NCI-H1436 (cell line): ENCODE results near the gene VGLL4.
"Not testable (repeated sequence)": the region's sequence is repeated elsewhere in the genome, so short reads cannot be mapped to it uniquely, and the experiment has no call there.

Experiments used
- DNase-seq: peaks from one replicate; lab custom pipeline; 2025; lab: John Stamatoyannopoulos, UW

The VGLL4 gene

DNA sequence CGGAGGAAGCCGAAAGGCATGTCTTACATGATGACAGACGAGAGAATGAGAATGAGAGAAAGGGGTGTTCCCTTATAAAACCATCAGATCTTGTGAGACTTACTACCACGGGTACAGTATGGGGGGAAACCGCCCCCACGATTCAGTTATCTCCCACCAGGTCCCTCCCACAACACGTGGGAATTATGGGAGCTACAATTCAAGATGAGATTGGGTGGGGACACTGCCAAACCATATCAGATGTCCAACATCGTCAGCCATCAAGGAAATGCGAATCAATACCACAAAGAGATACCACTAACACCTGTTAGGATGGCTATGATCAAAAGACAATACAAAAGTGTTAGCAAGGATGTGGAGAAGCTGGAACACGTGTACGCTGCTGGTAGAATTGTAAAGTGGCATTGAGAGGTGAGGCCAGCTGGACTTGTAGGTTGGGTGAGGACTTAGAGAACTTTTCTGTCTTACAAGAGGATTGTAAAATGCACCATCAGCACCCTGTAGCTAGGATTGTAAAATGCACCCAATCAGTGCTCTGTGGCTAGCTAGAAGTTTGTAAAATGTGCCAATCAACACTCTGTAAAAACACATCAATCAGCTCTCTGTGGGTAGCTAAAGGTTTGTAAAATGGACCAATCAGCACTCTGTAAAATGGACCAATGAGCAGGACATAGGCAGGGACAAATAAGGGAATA lies 37.5 kb downstream of the VGLL4 start:
- DNase-seq, result no peak

DNA sequence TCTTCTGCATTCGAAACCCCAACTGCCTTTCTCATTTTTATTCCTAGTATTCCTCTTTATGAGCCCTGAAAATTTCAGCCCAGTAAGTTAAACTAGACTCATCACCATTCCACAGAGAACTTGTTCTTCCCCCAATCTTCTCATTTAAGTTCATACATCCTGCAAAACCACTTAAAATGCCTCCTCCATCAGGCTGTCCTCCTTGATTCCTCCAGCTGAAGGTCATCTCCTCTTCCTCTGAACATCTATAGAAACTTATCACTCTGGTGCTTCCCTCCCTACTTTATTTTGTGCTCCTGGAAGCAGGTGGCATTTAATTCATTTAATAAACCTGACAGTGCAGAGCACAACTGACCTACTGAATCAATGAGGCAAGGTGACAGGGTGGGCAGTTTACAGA lies 38.3 kb downstream of the VGLL4 start:
- DNase-seq, result no peak

DNA sequence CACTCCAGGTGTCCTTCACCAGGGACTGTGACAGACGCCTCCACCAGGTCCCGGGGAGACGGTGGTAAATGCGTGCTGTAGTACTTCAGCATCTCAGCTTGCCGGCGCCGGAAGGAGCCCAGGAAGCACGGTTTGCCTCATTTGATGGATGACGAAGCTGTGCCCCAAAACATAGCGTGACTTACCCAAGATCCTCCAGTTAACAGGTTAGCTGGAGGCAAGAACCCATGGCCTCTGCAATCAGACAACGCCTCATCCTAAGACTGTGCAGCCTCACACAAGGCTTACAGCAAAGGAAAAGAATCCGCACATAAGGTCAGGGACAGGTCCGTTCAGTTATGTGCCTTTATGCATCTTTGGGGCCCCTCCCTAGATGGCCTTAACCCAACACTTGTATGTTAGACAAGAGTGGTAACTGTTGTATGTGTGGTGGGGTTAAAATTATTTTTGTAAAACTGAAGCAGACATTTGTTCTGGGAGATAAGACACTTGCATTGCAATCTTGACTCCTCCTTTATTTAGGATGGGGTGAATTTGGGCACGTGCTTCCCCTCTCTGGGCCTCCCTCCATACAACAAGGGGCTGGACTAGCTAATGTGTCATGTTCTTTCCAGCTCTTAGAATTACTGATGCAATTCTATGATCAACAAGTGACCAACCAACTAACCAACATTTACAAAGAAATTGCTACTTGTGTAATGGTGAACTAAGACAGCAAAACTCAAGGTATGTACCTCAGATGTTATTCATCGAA lies 39.4 kb downstream of the VGLL4 start:
- DNase-seq, result no peak

DNA sequence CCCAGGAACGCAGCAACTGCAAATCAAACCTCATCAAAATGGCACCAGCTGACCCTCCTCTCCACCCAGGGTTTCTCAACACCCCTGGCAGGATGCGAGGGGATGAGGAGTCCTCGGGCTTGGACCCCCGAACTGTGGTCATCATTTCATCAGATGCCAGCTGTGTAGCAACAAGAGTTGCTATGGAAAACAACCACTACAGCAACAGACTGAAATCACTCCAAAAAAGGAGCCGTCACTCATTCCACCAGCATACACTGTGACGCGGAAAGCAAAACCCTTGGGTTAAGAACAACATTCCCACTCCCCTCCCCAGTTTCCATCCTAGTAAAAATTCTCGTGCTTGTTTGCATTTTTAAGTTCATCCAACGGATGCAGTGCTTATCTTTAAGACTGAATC lies 40.1 kb downstream of the VGLL4 start:
- no peak for DNase-seq

GRCh38 chr3:11602886-11603527 lies 40.7 kb downstream of the VGLL4 start:
- no peak for DNase-seq

DNA sequence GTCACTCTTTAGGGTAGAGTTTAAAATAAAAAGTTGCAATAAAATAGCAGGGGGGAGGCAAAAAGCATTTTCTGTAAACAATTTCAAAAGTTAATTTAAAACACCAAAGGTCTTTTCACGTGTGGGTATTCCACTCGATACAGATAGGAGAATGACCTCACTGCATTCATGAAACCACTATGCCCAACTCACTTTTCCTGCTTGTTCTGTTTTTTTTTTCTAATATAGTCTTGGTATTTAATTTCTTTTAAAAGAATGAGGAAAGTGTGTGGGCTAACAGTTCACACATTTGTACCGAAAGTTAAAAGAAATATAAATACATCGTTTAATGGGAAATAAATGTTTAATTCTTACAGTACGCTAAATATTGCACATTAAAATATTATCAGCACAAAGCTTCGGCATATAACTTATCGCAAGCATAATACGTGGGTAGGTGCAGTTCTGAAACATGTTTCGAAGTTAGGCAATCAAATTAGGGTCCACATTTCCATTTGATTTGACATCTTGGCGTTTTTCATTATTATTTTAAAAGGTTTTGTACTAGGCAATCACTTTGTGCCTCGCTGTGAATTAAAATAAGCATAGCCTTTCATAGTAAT lies 41.4 kb downstream of the VGLL4 start:
- DNase-seq, result no peak

DNA sequence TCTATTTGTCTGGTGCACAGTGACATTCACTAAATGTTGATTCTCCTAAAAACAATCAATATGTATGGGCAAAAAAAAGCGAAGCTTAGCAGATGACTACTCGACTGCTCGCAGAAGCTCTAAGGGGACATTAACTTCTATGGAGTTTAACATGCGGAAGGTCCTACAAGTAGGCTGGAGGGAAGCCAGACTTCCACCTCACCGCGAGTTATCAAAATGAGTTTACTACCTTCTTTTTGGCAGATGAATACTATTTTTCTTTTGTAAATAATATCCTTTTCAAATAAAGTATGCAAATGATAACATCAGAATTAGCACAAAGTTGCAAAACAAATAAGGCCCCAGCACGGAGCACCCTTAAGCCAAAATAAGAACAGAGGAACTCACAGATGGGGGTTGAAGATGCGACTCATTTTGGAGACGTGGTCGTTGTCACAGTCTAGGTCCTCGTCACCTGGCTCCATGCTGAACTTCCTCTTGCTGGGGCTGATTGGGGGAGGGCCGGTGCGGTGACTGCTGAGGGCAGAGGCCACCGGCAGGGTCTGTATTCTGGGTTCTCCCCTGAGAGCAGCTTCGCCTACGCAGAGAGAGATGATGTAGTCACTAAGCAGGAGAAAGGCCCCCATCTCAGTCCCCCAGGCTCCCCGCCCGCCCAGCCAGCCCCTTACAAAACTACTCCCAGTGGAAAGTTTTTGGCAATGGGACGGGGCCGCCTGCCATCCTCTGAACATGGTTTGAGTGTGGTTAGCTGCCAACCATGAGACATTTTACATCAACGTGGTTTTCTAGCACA lies 42.1 kb downstream of the VGLL4 start:
- DNase-seq, result no peak

DNA sequence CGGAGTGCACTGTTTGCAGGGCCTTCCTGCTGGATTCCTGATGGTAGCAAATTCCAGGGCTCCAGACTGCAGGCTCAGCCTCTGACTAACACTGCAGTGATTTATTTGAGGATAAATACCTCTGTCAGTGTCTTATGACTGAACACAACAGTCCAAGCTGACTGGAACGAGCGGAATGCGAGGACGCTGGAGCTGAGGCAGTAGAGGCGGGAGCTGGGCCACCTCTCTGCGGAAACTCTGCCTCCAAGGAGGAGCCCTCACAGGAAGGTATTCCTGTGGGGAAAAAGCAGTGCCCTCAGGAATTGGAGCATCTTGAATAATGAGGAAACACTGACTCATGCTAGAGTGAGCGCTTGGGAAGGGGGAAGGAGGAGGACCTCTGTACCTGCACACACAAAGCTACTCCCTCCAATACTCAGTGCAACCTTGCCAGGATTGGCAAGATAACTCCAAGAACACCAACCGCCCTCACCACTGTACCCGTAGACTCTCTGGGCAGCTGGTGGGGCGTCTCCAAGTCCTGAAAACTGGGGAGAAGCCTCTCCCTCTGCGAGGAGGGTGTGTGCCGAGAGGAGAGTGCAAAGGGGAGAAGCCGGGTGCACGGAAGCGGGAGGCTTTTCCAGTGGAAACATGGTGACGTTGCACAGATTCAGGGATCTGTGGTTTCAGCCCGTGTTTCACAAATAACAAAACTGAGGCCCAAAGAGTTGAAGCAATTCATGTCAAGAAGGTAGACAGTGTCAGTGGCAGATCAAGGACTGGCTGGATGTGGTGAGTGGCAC lies 43.0 kb downstream of the VGLL4 start:
- DNase-seq, result no peak

- DNase-seq, result no peak
These were observed 47.3 kb downstream of the VGLL4 start for GRCh38 chr3:11596387-11596786.

- DNase-seq, result not testable (repeated sequence)
These were observed 48.7 kb downstream of the VGLL4 start for GRCh38 chr3:11595024-11595423.

GRCh38 chr3:11593318-11594034 lies 50.2 kb downstream of the VGLL4 start:
- no peak for DNase-seq

DNA sequence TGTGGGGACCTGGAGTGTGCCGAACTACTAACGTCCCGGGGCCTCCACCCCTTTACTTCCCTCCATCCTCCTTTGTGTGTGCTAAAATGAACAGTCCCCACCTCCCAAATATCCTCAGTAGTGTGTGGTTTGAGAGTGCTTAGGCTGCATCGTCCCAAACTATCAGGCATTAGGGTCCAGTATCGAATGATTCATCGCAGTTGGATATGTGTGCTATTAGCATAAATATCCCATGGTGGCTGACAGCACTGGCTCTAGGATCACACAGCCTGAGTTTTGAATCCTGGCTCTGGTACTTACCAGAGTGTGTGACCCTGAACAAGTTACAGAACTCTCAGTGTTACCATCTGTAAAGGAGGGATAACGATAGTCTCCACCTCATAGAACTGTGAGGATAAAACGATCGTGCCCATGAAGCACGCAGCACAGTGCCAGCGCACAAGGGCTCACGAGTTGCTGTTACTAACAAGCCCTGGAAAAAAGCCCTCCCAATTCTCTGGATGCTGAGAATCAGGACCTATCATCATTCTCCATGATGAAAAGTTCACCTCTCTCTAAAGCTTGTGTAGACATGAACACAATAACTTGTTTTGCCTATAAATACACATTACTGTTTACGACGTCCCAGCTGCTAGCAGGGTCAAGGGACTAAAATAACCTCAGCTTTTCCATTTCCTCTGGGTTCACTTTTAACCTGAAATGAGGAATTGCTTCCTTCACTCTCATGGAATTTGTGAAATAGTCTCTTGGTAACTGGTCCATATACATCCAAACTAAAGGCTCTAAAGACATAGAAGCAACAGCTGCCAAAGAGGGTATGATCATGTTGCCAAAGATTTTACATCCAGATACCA lies 51.0 kb downstream of the VGLL4 start:
- DNase-seq, result no peak

DNA sequence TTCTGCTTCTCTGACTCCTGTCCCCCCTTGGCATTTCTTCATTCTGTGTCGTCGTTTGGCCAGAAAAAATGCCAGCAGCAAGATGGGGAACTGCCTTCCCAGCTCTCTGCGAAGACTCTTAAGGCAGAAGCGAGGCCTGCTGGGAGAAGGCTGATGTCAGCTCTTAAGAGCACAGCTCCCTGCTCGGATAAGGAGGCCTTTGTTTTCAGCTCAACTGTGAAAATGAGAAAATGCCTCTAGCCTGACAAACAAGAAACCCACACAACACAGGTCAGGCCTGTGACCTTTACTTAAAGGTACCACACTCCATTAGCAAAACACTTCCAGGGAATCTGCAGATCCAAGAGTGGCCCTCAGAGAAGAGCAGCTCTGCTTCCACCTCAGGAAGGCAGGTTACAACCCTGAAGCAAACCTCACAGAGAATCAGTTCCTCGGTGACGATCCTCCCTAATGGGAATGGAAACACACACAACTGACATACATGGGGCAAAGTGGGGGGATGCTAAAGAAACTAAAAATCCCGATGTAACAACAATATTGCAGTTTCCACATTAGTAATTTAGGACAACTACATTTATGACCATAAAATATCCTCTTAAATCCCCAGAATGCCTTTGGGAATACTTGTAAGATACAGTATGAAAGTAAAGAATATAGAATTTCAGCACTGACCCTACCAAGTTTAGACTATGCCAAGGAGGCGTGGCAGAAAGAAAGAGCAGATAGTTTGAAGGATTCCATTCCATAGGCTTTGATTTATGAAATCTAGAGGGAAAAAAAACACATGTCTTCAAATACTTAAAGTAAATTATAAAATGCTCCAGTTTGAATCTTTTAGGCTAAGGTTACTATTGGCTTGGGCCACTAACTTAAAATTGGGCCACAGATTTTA lies 52.1 kb downstream of the VGLL4 start:
- no peak for DNase-seq

DNA sequence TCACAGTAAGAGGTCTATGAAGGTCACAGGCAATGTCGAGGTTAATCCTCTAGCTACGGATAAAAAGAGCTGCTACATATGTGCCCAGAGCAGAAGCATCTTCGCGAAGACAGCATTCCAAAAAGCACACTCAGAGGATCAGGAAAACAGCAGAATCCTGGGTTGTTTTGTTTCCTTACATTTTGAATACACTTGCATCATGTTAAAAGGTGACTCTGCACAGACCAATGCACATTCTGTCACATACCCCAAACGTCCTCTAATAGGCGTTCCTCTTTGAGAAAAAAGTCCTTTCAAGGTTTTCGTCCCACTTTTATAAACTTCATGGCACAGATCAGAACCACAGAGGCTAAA lies 52.7 kb downstream of the VGLL4 start:
- DNase-seq, result no peak

DNA sequence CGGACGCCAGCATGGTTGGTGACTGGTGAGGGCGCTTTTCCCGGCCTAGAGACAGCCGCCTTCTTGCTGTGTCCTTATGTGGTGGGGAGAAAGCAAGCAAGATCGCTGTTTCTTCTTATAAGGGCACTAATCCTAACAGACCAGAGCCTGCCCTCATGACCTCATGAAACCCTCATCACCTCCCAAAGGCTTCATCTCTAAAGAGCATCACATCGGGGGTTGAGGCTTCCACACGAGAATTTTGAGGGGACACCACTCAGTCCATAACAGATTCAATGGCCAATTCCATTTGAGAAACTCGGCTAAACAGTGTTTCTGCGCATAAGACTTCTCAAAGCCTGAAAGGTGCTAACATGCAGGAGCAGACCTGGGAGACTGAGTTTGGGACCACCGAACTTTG lies 54.0 kb downstream of the VGLL4 start:
- no peak for DNase-seq

DNA sequence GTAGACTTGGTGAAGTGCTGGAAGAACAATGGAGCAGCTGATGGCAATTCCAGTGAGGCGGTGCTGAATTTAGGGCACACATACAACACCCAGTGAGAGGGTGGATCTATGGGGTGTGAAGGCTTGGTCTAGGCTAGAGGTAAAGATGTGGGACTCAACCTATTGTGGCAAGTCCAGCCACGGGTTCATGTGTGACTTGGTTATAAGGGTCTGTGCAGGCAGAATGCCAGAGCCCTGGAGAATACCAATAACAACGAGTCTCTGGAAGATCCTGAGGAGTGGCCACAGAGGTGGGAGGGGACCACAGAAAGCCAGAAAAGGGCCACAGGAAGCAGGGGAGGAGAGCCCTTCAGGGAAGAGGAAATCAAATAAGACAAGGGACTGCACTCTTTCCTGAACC lies 55.0 kb downstream of the VGLL4 start:
- no peak for DNase-seq

DNA sequence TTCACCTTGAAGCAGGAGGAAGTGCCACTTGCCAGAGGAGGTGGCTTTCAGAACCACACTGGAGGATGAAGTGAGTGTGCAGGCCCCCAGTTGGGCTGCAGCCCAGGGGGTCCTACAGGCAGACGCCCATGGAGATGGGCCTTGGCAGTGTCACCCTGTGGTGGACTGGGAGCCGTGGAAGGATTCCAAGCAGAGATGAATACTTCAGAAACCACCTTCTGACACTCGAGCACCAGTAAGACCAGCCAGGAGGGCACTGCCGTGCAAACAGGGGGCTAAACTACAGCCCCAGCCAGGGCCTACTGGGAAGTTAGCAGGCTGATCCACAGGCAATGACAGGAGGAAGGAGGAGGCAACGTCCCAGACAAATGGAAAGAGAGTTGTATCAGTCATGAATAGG lies 55.4 kb downstream of the VGLL4 start:
- DNase-seq, result no peak

GRCh38 chr3:11587766-11588165 lies 55.9 kb downstream of the VGLL4 start:
- no peak for DNase-seq

DNA sequence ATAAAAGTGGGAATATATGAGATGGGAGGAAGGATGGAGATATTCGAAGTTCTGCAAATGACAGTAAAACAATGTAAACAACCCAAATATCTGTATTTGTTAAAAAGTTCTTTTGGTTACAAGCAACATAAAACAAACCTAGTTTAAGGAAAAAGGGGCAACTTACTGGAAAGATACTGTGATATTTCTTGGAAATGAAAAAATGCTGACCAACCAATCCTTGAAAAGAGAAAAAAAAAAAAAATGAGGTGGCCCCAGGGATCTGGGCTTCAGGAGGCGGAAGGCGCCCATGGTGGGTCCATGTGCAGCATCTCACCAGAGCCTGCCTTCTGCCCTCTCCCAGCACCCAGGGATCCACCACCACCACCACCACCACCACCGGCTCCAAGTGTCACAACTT lies 59.1 kb downstream of the VGLL4 start:
- DNase-seq, result no peak
